SK-N-SH treated with all-trans-retinoic acid at 6 μM for 48 hours (cell line): Measurements from ENCODE around the gene PNLIP.

Experiments
- ARNTL ChIP-seq: fragments of 450-650 bp; formaldehyde crosslinking; IDR thresholded peaks from 2 replicates; pipeline ENCODE4 v1.5.0; 2020; ENCODE audit warnings: low read depth, mild to moderate bottlenecking, moderate library complexity, borderline replicate concordance
- ESRRG ChIP-seq: fragments of 250-450 bp; sonication (Bioruptor Pico); IDR thresholded peaks from 2 replicates; pipeline ENCODE4 v1.6.1; 2021; ENCODE audit warnings: mild to moderate bottlenecking
- GLIS3 ChIP-seq: fragments of 250-450 bp; sonication (Bioruptor Pico); IDR thresholded peaks from 2 replicates; pipeline ENCODE4 v1.5.0; 2020; ENCODE audit warnings: mild to moderate bottlenecking, moderate library complexity
- ISL1 ChIP-seq: fragments of 250-450 bp; sonication (Bioruptor Pico); IDR thresholded peaks from 2 replicates; pipeline ENCODE4 v2.1.2; 2022; ENCODE audit warnings: mild to moderate bottlenecking, moderate library complexity
- OSR1 ChIP-seq: fragments of 250-450 bp; sonication (Bioruptor Pico); IDR thresholded peaks from 2 replicates; pipeline ENCODE4 v1.8.0; 2022; ENCODE audit warnings: moderate library complexity, mild to moderate bottlenecking, inconsistent platforms
- RARB ChIP-seq: fragments of 250-450 bp; sonication (Bioruptor Pico); IDR thresholded peaks from 2 replicates; pipeline ENCODE4 v1.8.0; 2021; ENCODE audit warnings: mild to moderate bottlenecking, moderate library complexity
- TOX ChIP-seq: fragments of 250-450 bp; sonication (Bioruptor Pico); IDR thresholded peaks from 2 replicates; pipeline ENCODE4 v1.8.0; 2021; ENCODE audit warnings: mild to moderate bottlenecking, moderate library complexity, borderline replicate concordance
- ZC3H10 ChIP-seq: fragments of 250-450 bp; sonication (Bioruptor Pico); IDR thresholded peaks from 2 replicates; pipeline ENCODE4 v1.5.1; 2021; ENCODE audit warnings: mild to moderate bottlenecking, moderate library complexity
- ZFP3 ChIP-seq: fragments of 250-450 bp; sonication (Bioruptor Pico); IDR thresholded peaks from 2 replicates; pipeline ENCODE4 v1.5.0; 2020; ENCODE audit warnings: mild to moderate bottlenecking, moderate library complexity
- ZFP30 ChIP-seq: fragments of 450-650 bp; formaldehyde crosslinking; IDR thresholded peaks from 2 replicates; pipeline ENCODE4 v1.5.0; 2022; ENCODE audit warnings: mild to moderate bottlenecking, moderate library complexity
- ZNF8 ChIP-seq: fragments of 450-650 bp; formaldehyde crosslinking; IDR thresholded peaks from 2 replicates; pipeline ENCODE4 v1.5.0; 2020; ENCODE audit warnings: mild to moderate bottlenecking, moderate library complexity
- TF ChIP-seq, protein P1 (sequence below): fragments of 250-450 bp; sonication (Bioruptor Pico); IDR thresholded peaks from 2 replicates; pipeline ENCODE4 v1.5.1; 2020; ENCODE audit warnings: low read depth, mild to moderate bottlenecking, moderate library complexity
- TF ChIP-seq, protein P2 (sequence below): fragments of 250-450 bp; sonication (Bioruptor Pico); IDR thresholded peaks from 2 replicates; pipeline ENCODE4 v1.8.0; 2020; ENCODE audit warnings: mild to moderate bottlenecking, moderate library complexity, borderline replicate concordance

DNA sequence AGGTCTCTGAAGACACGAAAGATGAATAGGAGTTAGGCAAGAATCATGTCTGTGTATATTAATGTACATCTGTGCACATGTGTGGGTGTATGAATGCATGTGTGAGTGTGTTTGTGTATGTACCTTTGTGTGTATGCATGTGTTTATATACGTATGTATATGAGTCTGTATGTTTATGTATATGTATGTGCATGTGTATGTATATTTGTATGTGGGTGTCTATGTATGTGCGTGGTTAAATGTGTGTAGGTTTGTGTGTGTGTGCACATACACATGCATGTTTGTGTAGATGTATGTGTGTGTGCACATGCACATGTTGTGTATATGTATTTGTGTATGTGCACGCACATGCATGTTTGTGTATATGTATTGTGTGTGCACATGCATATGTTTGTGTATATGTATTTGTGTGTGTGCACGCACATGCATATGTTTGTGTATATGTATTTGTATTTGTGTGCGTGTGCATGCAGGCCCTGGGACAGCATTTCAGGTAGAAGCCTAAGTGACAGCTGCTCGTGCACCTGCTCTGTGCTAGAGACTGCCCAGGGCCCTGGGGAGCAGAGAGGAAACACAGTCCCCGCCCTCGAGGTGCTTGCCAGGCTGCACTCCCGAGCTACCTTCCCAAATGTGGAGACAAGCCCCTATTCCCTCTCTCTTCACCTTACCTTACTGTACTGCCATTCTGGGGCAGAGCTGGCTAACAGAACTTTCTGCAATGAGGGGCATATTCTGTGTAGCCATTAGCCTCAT is 57.1 kb downstream of the PNLIP start:
- TF ChIP-seq OSR1 (CRISPR knock-in tag) (no peak), ZNF8 (CRISPR knock-in tag) (no peak), GLIS3 (CRISPR knock-in tag) (no peak), ESRRG (CRISPR knock-in tag) (no peak), ISL1 (CRISPR knock-in tag) (no peak), ZFP30 (CRISPR knock-in tag) (no peak), ZFP3 (CRISPR knock-in tag) (no peak), ARNTL (CRISPR knock-in tag) (no peak), RARB (CRISPR knock-in tag) (no peak), TOX (CRISPR knock-in tag) (no peak), ZC3H10 (CRISPR knock-in tag) (no peak)
- TF ChIP-seq, protein P1, sequence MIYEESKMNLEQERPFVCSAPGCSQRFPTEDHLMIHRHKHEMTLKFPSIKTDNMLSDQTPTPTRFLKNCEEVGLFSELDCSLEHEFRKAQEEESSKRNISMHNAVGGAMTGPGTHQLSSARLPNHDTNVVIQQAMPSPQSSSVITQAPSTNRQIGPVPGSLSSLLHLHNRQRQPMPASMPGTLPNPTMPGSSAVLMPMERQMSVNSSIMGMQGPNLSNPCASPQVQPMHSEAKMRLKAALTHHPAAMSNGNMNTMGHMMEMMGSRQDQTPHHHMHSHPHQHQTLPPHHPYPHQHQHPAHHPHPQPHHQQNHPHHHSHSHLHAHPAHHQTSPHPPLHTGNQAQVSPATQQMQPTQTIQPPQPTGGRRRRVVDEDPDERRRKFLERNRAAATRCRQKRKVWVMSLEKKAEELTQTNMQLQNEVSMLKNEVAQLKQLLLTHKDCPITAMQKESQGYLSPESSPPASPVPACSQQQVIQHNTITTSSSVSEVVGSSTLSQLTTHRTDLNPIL (CRISPR knock-in tag), result no peak
- TF ChIP-seq, protein P2, sequence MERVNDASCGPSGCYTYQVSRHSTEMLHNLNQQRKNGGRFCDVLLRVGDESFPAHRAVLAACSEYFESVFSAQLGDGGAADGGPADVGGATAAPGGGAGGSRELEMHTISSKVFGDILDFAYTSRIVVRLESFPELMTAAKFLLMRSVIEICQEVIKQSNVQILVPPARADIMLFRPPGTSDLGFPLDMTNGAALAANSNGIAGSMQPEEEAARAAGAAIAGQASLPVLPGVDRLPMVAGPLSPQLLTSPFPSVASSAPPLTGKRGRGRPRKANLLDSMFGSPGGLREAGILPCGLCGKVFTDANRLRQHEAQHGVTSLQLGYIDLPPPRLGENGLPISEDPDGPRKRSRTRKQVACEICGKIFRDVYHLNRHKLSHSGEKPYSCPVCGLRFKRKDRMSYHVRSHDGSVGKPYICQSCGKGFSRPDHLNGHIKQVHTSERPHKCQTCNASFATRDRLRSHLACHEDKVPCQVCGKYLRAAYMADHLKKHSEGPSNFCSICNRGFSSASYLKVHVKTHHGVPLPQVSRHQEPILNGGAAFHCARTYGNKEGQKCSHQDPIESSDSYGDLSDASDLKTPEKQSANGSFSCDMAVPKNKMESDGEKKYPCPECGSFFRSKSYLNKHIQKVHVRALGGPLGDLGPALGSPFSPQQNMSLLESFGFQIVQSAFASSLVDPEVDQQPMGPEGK (CRISPR knock-in tag), result no peak
